ENCODE data around the gene GIMAP8. TPM values are rescaled to one million over a fixed set of nuclear protein-coding genes. Genes with fewer than 3 reads are reported as not detected.

The GIMAP8 gene
- total and polyA plus RNA-seq, 10 donors: 10.9 to 96.0 (median 54.1) TPM

GRCh38 chr7:150420987-150421674 lies 29.3 kb upstream of the GIMAP8 start:
- WGBS, 5 donors: 21 to 25% (median 24%) methylated on average over 27 of the region's 27 CpGs
- DNase-seq: peak; percentile 94
- no peaks in the 10 kb centered on the region for H3K9me3 ChIP-seq
- TF ChIP-seq POLR2A (IDR thresholded peaks at IDR 0.05) (no peak), CTCF (IDR thresholded peaks at IDR 0.05 in 8 of 11, conservative IDR thresholded peaks at IDR 0.05 in 3 of 11) (peak; percentile 73 to 94 (median 85)), POLR2AphosphoS5 (IDR thresholded peaks at IDR 0.05) (peak in 2 of 3 donors; percentile 53 to 63)
- H3K4me1 ChIP-seq: peaks cover 0 to 12% (median 7%) of the 10 kb centered on the region in 6 donors
- no peaks in the 10 kb centered on the region for H3K27me3 ChIP-seq (replicated peaks in 1 of 7)
- H3K4me3 ChIP-seq: peak overlapping the region in 1 of 8 donors; percentile 28
- intact Hi-C loops (cut with DNase I; ENCODE audit: low total_unique reads): loop anchor here (2.0 kb wide), 1 partner anchor 64 kb away; no protein-coding TSS in a partner anchor
- no peak overlapping the region for H3K27ac ChIP-seq
- no peaks in the 10 kb centered on the region for H3K36me3 ChIP-seq

- Histone ChIP-seq H3K36me3 (no peaks in the 10 kb centered on the region), H3K27me3 (replicated peaks in 1 of 7) (no peaks in the 10 kb centered on the region), H3K9me3 (no peaks in the 10 kb centered on the region), H3K27ac (no peak overlapping the region), H3K4me3 (no peak overlapping the region), H3K4me1 (peaks cover 0 to 12% (median 7%) of the 10 kb centered on the region in 6 donors)
- TF ChIP-seq POLR2A (IDR thresholded peaks at IDR 0.05) (no peak), POLR2AphosphoS5 (IDR thresholded peaks at IDR 0.05) (no peak), CTCF (IDR thresholded peaks at IDR 0.05 in 8 of 11, conservative IDR thresholded peaks at IDR 0.05 in 3 of 11) (no peak)
- WGBS, 5 donors: 83 to 87% (median 86%) methylated on average over 17 of the region's 17 CpGs
- intact Hi-C loops (cut with DNase I; ENCODE audit: low total_unique reads): loop anchor here (2.0 kb wide), 1 partner anchor 65 kb away; no protein-coding TSS in a partner anchor
- no peak for DNase-seq
Observed at GRCh38 chr7:150421831-150422230, 28.6 kb upstream of the GIMAP8 start.

- intact Hi-C loops (cut with DNase I; ENCODE audit: low total_unique reads): no loop called here
- TF ChIP-seq POLR2A (IDR thresholded peaks at IDR 0.05): no peak
- no peak for TF ChIP-seq CTCF (IDR thresholded peaks at IDR 0.05 in 8 of 11, conservative IDR thresholded peaks at IDR 0.05 in 3 of 11)
- no peak for TF ChIP-seq POLR2AphosphoS5 (IDR thresholded peaks at IDR 0.05)
- Histone ChIP-seq H3K27me3 (replicated peaks in 1 of 7) (no peaks in the 10 kb centered on the region), H3K36me3 (no peaks in the 10 kb centered on the region), H3K27ac (no peak overlapping the region), H3K9me3 (no peaks in the 10 kb centered on the region), H3K4me1 (peaks cover 5 to 37% (median 22%) of the 10 kb centered on the region in 6 donors), H3K4me3 (no peak overlapping the region)
- DNase-seq: no peak
- WGBS, 5 donors: 52 to 58% (median 55%) methylated on average over 4 of the region's 4 CpGs
Observed at GRCh38 chr7:150425670-150426069, 24.8 kb upstream of the GIMAP8 start.

- Histone ChIP-seq H3K4me3 (no peak overlapping the region), H3K9me3 (no peaks in the 10 kb centered on the region), H3K27ac (peak overlapping the region in 7 of 8 donors; percentile 9 to 57 (median 33)), H3K36me3 (no peaks in the 10 kb centered on the region), H3K4me1 (peaks cover 8 to 44% (median 28%) of the 10 kb centered on the region in 6 donors), H3K27me3 (replicated peaks in 1 of 7) (no peaks in the 10 kb centered on the region)
- DNase-seq: no peak
- TF ChIP-seq POLR2AphosphoS5 (IDR thresholded peaks at IDR 0.05): peak in 2 of 3 donors; percentile 54 to 63
- no peak for TF ChIP-seq CTCF (IDR thresholded peaks at IDR 0.05 in 8 of 11, conservative IDR thresholded peaks at IDR 0.05 in 3 of 11)
- intact Hi-C loops (cut with DNase I; ENCODE audit: low total_unique reads): no loop called here
- WGBS, 5 donors: 23 to 34% (median 30%) methylated on average over 10 to 11 of the region's 11 CpGs
Observed at GRCh38 chr7:150428671-150429451, 21.6 kb upstream of the GIMAP8 start.
